HG03196 (cell line): ENCODE data around the gene TNFSF11.
A peak's percentile ranks its signal among the peaks of the same experiment; 100 is the strongest.

Source experiments
- ATAC-seq: cut with Tn5 transposase; IDR thresholded peaks from one replicate; pipeline ENCODE4 v1.9.1; 2021; ENCODE audit not compliant: unreplicated experiment

TNFSF11 gene, protein sequence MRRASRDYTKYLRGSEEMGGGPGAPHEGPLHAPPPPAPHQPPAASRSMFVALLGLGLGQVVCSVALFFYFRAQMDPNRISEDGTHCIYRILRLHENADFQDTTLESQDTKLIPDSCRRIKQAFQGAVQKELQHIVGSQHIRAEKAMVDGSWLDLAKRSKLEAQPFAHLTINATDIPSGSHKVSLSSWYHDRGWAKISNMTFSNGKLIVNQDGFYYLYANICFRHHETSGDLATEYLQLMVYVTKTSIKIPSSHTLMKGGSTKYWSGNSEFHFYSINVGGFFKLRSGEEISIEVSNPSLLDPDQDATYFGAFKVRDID

DNA sequence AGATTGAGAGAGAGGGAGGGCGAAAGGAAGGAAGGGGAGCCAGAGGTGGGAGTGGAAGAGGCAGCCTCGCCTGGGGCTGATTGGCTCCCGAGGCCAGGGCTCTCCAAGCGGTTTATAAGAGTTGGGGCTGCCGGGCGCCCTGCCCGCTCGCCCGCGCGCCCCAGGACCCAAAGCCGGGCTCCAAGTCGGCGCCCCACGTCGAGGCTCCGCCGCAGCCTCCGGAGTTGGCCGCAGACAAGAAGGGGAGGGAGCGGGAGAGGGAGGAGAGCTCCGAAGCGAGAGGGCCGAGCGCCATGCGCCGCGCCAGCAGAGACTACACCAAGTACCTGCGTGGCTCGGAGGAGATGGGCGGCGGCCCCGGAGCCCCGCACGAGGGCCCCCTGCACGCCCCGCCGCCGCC is at the start of gene TNFSF11:
TNFSF11 (plus strand) TSS at position 142 of the 400 bp plus-strand sequence; CDS start at position 294, 152 bp downstream.
- ATAC-seq, result peak; percentile 21

DNA sequence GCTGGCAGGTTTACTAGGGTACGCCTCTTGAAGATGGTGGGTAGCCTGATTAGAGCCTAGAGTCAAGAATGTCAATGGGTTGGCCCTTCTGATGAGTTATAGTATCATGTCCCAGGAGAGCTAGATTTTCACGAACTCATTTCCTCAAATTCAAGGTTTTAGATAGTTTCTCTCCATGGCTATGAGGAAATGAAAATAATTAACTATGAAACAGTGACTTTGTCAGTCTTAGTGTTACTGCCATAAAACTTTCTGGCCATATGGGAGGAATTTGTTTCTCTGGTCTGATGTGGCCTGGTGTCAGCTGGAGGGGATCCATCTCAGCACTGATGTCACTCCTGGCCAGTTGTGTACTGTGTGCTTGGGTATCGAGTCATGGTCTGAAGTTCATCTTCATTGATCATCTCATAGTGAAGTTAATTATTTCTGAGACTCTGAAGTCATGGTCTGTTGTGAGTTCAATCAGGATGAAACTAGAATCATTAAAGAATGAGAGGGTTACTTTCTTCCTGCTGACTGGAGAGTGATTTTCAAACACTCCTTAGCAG is 49.4 kb upstream of the TNFSF11 start:
- peak; percentile 79 for ATAC-seq

DNA sequence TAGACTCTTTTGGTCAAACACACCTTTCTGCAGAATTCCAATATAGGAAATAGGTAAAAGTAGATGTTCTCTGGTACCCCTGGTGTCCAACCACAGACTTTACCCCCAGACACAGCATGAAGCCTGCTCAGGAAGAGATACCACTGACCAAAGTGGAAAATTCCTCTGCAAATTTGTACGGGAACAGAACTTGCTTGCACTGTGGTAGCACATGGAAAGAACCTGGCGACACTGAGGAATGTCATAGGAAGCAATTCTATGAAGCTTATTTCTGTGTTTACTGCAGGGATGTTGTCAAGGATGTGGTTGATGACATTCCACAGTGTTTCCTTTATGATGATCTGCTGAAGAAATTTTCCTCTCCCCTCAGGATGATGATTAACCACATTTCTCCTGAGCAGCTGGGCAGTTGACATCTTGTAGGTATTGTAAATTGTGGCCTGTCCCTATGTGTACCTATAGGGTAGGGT is 48.9 kb upstream of the TNFSF11 start:
- peak; percentile 23 for ATAC-seq

- ATAC-seq, result no peak
These were observed 47.7 kb upstream of the TNFSF11 start for GRCh38 chr13:42526276-42526675.

GRCh38 chr13:42526804-42527203 is 47.1 kb upstream of the TNFSF11 start:
- no peak for ATAC-seq

- no peak for ATAC-seq
These were observed 41.2 kb upstream of the TNFSF11 start for GRCh38 chr13:42532561-42533335.

DNA sequence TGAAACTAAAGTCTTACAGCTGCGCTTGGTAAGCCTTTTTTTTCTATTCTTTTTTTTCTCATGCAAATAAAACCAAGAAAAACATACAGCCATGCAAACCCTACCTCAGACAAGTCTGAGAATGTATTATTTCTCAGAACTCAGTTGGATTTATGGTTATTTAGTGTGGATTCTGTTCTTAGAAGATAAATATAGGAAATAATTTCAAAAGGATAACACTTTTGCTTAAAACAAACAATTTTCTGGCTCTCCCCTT is 40.7 kb upstream of the TNFSF11 start:
- ATAC-seq, result no peak

- ATAC-seq, result no peak
These were observed 39.2 kb upstream of the TNFSF11 start for GRCh38 chr13:42534785-42535184.

DNA sequence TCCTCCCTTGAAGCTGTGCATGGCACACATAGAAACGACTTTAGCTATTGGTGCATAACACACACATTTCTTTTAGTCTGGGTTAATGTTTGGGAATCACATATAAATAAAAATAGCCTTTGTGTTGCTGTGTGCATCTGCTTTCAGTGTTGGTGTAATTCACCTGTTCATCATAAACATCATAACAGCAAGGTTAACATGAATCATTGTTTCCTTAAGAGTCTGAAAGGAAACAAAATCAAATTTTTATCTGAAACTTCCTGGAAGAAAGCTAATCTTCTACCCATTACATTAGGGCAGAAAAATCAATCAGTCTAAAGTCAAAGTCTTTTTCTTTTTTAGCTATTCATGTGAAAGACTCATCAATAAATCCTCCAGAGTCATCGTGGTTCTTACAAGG is 35.0 kb upstream of the TNFSF11 start:
- no peak for ATAC-seq

DNA sequence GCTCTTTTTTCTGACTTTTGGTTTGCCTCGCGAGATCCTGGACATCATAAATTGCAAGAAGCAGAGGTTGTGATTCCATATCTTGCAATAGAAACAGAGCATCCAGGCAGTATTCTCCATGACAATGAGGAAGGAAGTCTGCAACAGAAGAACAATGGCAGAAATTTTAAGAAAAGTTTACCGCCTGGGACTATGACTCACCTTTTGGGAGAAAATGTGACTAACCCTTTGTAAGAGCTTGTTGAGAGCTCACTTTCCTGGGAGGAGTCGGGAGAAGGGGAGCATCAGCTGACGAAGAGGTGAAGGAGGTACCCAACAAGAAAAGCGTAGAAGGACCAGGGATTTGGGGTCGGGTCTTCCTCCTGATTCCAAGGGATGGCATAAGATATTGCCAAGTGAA is 34.3 kb upstream of the TNFSF11 start:
- no peak for ATAC-seq

- no peak for ATAC-seq
These were observed 30.6 kb upstream of the TNFSF11 start for GRCh38 chr13:42543215-42543797.

DNA sequence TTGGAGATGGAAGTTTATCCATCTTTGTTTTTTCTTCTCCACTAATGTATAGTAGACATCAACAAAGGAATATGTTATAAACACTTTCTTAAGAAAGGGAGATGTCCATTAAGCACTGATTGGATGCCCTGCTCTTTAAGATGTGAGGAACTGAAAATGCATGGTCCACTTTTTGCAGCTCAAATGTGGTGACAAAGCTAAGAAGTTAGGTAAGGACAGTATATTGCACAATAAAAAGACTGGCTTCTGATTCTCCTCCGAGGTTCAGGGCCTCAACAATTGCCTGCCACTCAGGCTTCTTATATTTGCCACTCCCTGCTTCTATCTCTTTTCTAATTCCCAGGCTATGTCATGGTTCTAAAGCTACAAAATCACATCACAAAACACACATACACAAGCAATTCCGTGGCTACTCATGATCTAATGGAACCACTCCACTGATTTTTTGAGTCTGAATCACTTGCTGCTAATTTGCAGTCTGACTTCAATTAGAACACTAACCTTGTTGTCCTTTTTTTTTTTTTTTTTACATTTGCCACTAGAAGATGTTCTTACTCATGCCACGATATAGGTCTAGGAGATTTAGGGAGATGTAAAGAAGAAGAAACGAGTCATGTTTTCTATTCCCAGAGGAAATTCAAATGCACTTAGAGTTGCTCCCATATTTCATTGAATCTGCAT is 29.6 kb upstream of the TNFSF11 start:
- no peak for ATAC-seq

GRCh38 chr13:42545842-42546241 is 28.1 kb upstream of the TNFSF11 start:
- no peak for ATAC-seq

DNA sequence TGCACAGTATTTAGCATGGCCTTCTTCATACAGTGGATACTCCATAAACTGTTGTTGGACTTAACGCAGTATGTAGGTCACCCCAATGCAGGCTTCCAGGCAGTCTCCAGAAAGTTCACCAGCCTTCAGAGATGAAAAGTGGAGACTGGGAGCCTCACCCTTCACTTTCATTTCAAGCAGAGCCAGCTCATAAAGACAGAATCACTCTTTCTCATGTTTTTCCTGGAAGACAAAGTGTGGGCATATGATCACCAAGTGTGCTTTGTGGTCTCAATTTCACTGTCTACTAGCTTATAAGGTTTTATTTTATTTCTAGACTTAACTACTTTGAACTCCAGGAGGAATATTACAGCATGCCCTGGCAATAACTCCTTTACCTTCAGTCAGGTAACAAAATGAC is 26.3 kb upstream of the TNFSF11 start:
- ATAC-seq, result no peak

GRCh38 chr13:42548731-42549551 is 25.0 kb upstream of the TNFSF11 start:
- peak; percentile 90 for ATAC-seq

- peak; percentile 11 for ATAC-seq
These were observed 24.4 kb upstream of the TNFSF11 start for GRCh38 chr13:42549552-42549936.

- ATAC-seq, result no peak
These were observed 22.3 kb upstream of the TNFSF11 start for GRCh38 chr13:42551611-42552010.

GRCh38 chr13:42553098-42554046 is 20.6 kb upstream of the TNFSF11 start:
- no peak for ATAC-seq

GRCh38 chr13:42559057-42559456 is 14.9 kb upstream of the TNFSF11 start:
- ATAC-seq, result no peak
